MCF 10A (cell line): ENCODE results near the gene RBMY1J. TPM values are rescaled to one million over a fixed set of nuclear protein-coding genes. Genes with fewer than 3 reads are reported as not detected.
"Not testable (repeated sequence)": the region's sequence is repeated elsewhere in the genome, so short reads cannot be mapped to it uniquely, and the experiment has no call there.

ENCODE experiments used
- Bru-seq: library from RNA; stranded (reverse); fragments of 400-500 nt; gene quantifications from one replicate; lab custom pipeline; 2021; lab: Mats Ljungman, UMichigan
- BruChase-seq, 2 experiments: library from RNA; stranded (reverse); fragments of 400-500 nt; gene quantifications; one replicate each; lab custom pipeline; 2021; lab: Mats Ljungman, UMichigan
- BruUV-seq: library from RNA; stranded (reverse); fragments of 400-500 nt; replicated peaks from 2 replicates; lab custom pipeline; 2021; lab: Mats Ljungman, UMichigan
- CTCF ChIA-PET: fragments of 300-600 bp; sonication (Branson Sonifier 250); formaldehyde crosslinking; extraction: SDS; loops from one replicate; lab custom pipeline; 2021; ENCODE audit warnings: antibody characterized with exemption, inconsistent platforms; lab: Yijun Ruan, JAX
- POLR2A ChIA-PET: fragments of 300-600, 350-650 bp; sonication (Branson Sonifier 250); formaldehyde crosslinking; extraction: SDS; loops from one replicate; lab custom pipeline; 2020; ENCODE audit warnings: antibody characterized with exemption, inconsistent platforms; lab: Yijun Ruan, JAX
- DNase-seq: peaks from one replicate; pipeline ENCODE4 v3.0.0-alpha.2; 2018; ENCODE audit not compliant: unreplicated experiment
- H3K27ac Mint-ChIP-seq: one replicate; pipeline ENCODE4 v1.8.0; 2022; ENCODE audit warnings: mild to moderate bottlenecking, low read depth, mixed read lengths; ENCODE audit not compliant: unreplicated experiment
- H3K27me3 Mint-ChIP-seq: one replicate; pipeline ENCODE4 v1.8.0; 2022; ENCODE audit warnings: mixed read lengths; ENCODE audit not compliant: insufficient read depth, unreplicated experiment
- H3K36me3 Mint-ChIP-seq: one replicate; pipeline ENCODE4 v1.8.0; 2022; ENCODE audit warnings: mild to moderate bottlenecking, moderate library complexity, mixed read lengths; ENCODE audit not compliant: insufficient read depth, unreplicated experiment
- H3K4me1 Mint-ChIP-seq: one replicate; pipeline ENCODE4 v1.8.0; 2022; ENCODE audit warnings: mixed read lengths; ENCODE audit not compliant: insufficient read depth, unreplicated experiment
- H3K4me3 Mint-ChIP-seq: one replicate; pipeline ENCODE4 v1.8.0; 2022; ENCODE audit warnings: mild to moderate bottlenecking, moderate library complexity, mixed read lengths; ENCODE audit not compliant: unreplicated experiment
- H3K9me3 Mint-ChIP-seq: one replicate; pipeline ENCODE4 v1.8.0; 2022; ENCODE audit warnings: mixed read lengths; ENCODE audit not compliant: unreplicated experiment
- CTCF ChIP-seq: fragments of 200-600 bp; IDR thresholded peaks from one replicate; pipeline ENCODE4 v1.8.0; 2022; ENCODE audit warnings: antibody characterized with exemption, mild to moderate bottlenecking; ENCODE audit not compliant: unreplicated experiment
- intact Hi-C: fragments of 100-400 bp; cut with micrococcal nuclease; formaldehyde crosslinking; loops from 2 replicates; pipeline ENCODE4 v1.14.1; 2022
- long read RNA-seq: library from polyadenylated mRNA; stranded (forward); transcript quantifications from one replicate; pipeline ENCODE4 v2.0.0, GENCODE V29; 2022
- total RNA-seq: library from RNA; stranded (reverse); gene quantifications from 2 replicates; pipeline ENCODE4 v1.2.3, GENCODE V29; 2022

Gene RBMY1J
- total RNA-seq (not detected in 2 replicates), Bru-seq, nascent RNA (not detected), BruChase-seq, experiment 1, labeled RNA remaining after a 6-hour chase (not detected), BruChase-seq, experiment 2, labeled RNA remaining after a 2-hour chase (not detected)
- long read RNA-seq = 0 reads

- H3K27ac Mint-ChIP-seq, H3K9me3 Mint-ChIP-seq, H3K4me3 Mint-ChIP-seq, BruUV-seq, DNase-seq, H3K27me3 Mint-ChIP-seq, CTCF ChIA-PET, H3K36me3 Mint-ChIP-seq, POLR2A ChIA-PET, intact Hi-C loops, H3K4me1 Mint-ChIP-seq: not testable (repeated sequence)
These were observed at the start of gene RBMY1J for GRCh38 chrY:22403110-22403509. TSS of gene RBMY1J (plus strand) at chrY:22403410. CDS start at chrY:22405448, 2,038 bp downstream.

GRCh38 chrY:22367416-22367815 is 35.8 kb upstream of the RBMY1J start:
- no peaks in the 10 kb centered on the region for H3K4me1 Mint-ChIP-seq
- H3K9me3 Mint-ChIP-seq = no peaks in the 10 kb centered on the region
- no peaks in the 10 kb centered on the region for H3K36me3 Mint-ChIP-seq
- intact Hi-C loops = no loop called here
- no peak overlapping the region for H3K27ac Mint-ChIP-seq
- no TSS peak for BruUV-seq
- TF ChIP-seq CTCF = no peak
- POLR2A ChIA-PET = no interaction called here
- DNase-seq = no peak
- no peaks in the 10 kb centered on the region for H3K27me3 Mint-ChIP-seq
- no peak overlapping the region for H3K4me3 Mint-ChIP-seq
- CTCF ChIA-PET = no interaction called here

- ChIA-PET CTCF (no interaction called here), POLR2A (no interaction called here)
- Mint-ChIP-seq H3K27me3 (no peaks in the 10 kb centered on the region), H3K27ac (no peak overlapping the region), H3K36me3 (no peaks in the 10 kb centered on the region), H3K9me3 (no peaks in the 10 kb centered on the region), H3K4me1 (no peaks in the 10 kb centered on the region), H3K4me3 (no peak overlapping the region)
- BruUV-seq = no TSS peak
- TF ChIP-seq CTCF = no peak
- intact Hi-C loops = no loop called here
- no peak for DNase-seq
These were observed 32.6 kb upstream of the RBMY1J start for GRCh38 chrY:22370623-22371022.

GRCh38 chrY:22373494-22373893 is 29.7 kb upstream of the RBMY1J start:
- CTCF ChIA-PET = no interaction called here
- DNase-seq = no peak
- H3K27me3 Mint-ChIP-seq = no peaks in the 10 kb centered on the region
- H3K4me1 Mint-ChIP-seq = no peaks in the 10 kb centered on the region
- BruUV-seq = no TSS peak
- intact Hi-C loops = no loop called here
- H3K4me3 Mint-ChIP-seq = no peak overlapping the region
- POLR2A ChIA-PET = no interaction called here
- H3K27ac Mint-ChIP-seq = no peak overlapping the region
- no peak for TF ChIP-seq CTCF
- no peaks in the 10 kb centered on the region for H3K9me3 Mint-ChIP-seq
- H3K36me3 Mint-ChIP-seq = no peaks in the 10 kb centered on the region

GRCh38 chrY:22444718-22445396 is 41.6 kb downstream of the RBMY1J start:
- POLR2A ChIA-PET, H3K36me3 Mint-ChIP-seq, CTCF ChIA-PET, BruUV-seq, H3K4me3 Mint-ChIP-seq, intact Hi-C loops, DNase-seq, H3K9me3 Mint-ChIP-seq, H3K27ac Mint-ChIP-seq, H3K27me3 Mint-ChIP-seq, H3K4me1 Mint-ChIP-seq: not testable (repeated sequence)

GRCh38 chrY:22455522-22455921 is 52.3 kb downstream of the RBMY1J start:
- BruUV-seq, CTCF ChIA-PET, H3K9me3 Mint-ChIP-seq, H3K4me1 Mint-ChIP-seq, H3K4me3 Mint-ChIP-seq, H3K27me3 Mint-ChIP-seq, intact Hi-C loops, H3K27ac Mint-ChIP-seq, DNase-seq, H3K36me3 Mint-ChIP-seq, POLR2A ChIA-PET: not testable (repeated sequence)

- CTCF ChIA-PET, BruUV-seq, H3K27me3 Mint-ChIP-seq, H3K27ac Mint-ChIP-seq, H3K9me3 Mint-ChIP-seq, H3K36me3 Mint-ChIP-seq, DNase-seq, intact Hi-C loops, POLR2A ChIA-PET, H3K4me1 Mint-ChIP-seq, H3K4me3 Mint-ChIP-seq: not testable (repeated sequence)
These were observed 58.8 kb downstream of the RBMY1J start for GRCh38 chrY:22461962-22462361.
